Neural progenitor cell (in vitro differentiated cells): ENCODE results near the gene ZMYND8. TPM values are rescaled to one million over a fixed set of nuclear protein-coding genes. Genes with fewer than 3 reads are reported as not detected.

ENCODE experiments used
- DNase-seq: peaks from one replicate; pipeline ENCODE4 v3.0.0-alpha.2; 2016; ENCODE audit warnings: low spot score
- H2AFZ ChIP-seq: fragments of 200-600 bp; sonication (generic); replicated peaks from 2 replicates; pipeline ENCODE4 v1.6.1; 2016; ENCODE audit warnings: antibody characterized with exemption
- H3F3A ChIP-seq: fragments of 200-600 bp; sonication (generic); 2 replicates; pipeline ENCODE4 v1.6.1; 2016; ENCODE audit warnings: antibody characterized with exemption, low read depth
- H3K27ac ChIP-seq: fragments of 200-600 bp; sonication (generic); 2 replicates; pipeline ENCODE4 v1.5.1; 2016; ENCODE audit warnings: mild to moderate bottlenecking
- H3K27me3 ChIP-seq: fragments of 200-600 bp; sonication (generic); 2 replicates; pipeline ENCODE4 v1.6.1; 2016; ENCODE audit warnings: mild to moderate bottlenecking, moderate library complexity
- H3K36me3 ChIP-seq: fragments of 200-600 bp; sonication (generic); 2 replicates; pipeline ENCODE4 v1.5.1; 2016
- H3K4me1 ChIP-seq: fragments of 200-600 bp; sonication (generic); 2 replicates; pipeline ENCODE4 v1.6.1; 2016; ENCODE audit warnings: mixed run types
- H3K4me2 ChIP-seq: fragments of 200-600 bp; sonication (generic); 2 replicates; pipeline ENCODE4 v1.6.1; 2016
- H3K4me3 ChIP-seq: fragments of 200-600 bp; sonication (generic); 2 replicates; pipeline ENCODE4 v1.5.1; 2016
- H3K79me2 ChIP-seq: fragments of 200-600 bp; sonication (generic); 2 replicates; pipeline ENCODE4 v1.6.1; 2016; ENCODE audit warnings: low read depth
- H3K9ac ChIP-seq: fragments of 200-600 bp; sonication (generic); 2 replicates; pipeline ENCODE4 v1.6.1; 2016
- H3K9me3 ChIP-seq: fragments of 200-600 bp; sonication (generic); 2 replicates; pipeline ENCODE4 v1.5.1; 2016; ENCODE audit warnings: low read depth
- H4K20me1 ChIP-seq: fragments of 200-600 bp; sonication (generic); 2 replicates; pipeline ENCODE4 v1.6.1; 2016; ENCODE audit warnings: low read depth
- H3K27ac Mint-ChIP-seq: 3 replicates; pipeline ENCODE4 v1.8.0; 2021; ENCODE audit warnings: mixed read lengths
- H3K27me3 Mint-ChIP-seq: 2 replicates; pipeline ENCODE4 v1.8.0; 2022; ENCODE audit warnings: low read depth, mild to moderate bottlenecking, inconsistent platforms, moderate library complexity, mixed read lengths; ENCODE audit not compliant: insufficient read depth
- H3K36me3 Mint-ChIP-seq: 3 replicates; pipeline ENCODE4 v1.8.0; 2021; ENCODE audit warnings: mixed read lengths
- H3K4me1 Mint-ChIP-seq: 3 replicates; pipeline ENCODE4 v1.8.0; 2021; ENCODE audit warnings: mixed read lengths
- H3K4me3 Mint-ChIP-seq: 3 replicates; pipeline ENCODE4 v1.8.0; 2021; ENCODE audit warnings: mild to moderate bottlenecking, moderate library complexity, mixed read lengths
- H3K9me3 Mint-ChIP-seq: 3 replicates; pipeline ENCODE4 v1.8.0; 2020; ENCODE audit warnings: mixed read lengths
- EZH2 ChIP-seq: fragments of 200-600 bp; sonication (generic); IDR thresholded peaks from 2 replicates; pipeline ENCODE4 v1.6.1; 2017; ENCODE audit warnings: antibody characterized with exemption, mild to moderate bottlenecking, moderate library complexity
- EZH2phosphoT487 ChIP-seq: fragments of 200-600 bp; sonication (generic); IDR thresholded peaks from 2 replicates; pipeline ENCODE4 v1.6.1; 2017; ENCODE audit warnings: antibody characterized with exemption
- total RNA-seq: library from RNA; depleted of rRNA; stranded (reverse); fragments of >200 nt; gene quantifications from 2 replicates; pipeline ENCODE4 v1.2.3, GENCODE V29; 2015; ENCODE audit warnings: low replicate concordance
- TF ChIP-seq, protein P1 (sequence below): fragments of 200-600 bp; sonication (generic); IDR thresholded peaks from 2 replicates; pipeline ENCODE4 v1.5.1; 2017; ENCODE audit warnings: antibody characterized with exemption, mild to moderate bottlenecking

Gene ZMYND8
- total RNA-seq, 1 donor from 2014 or later, result 59.4 TPM

- Mint-ChIP-seq H3K4me1 (peaks cover 36% of the 10 kb centered on the region), H3K4me3 (no peak overlapping the region), H3K27ac (no peak overlapping the region), H3K36me3 (peaks cover 31% of the 10 kb centered on the region), H3K9me3 (no peaks in the 10 kb centered on the region), H3K27me3 (no peaks in the 10 kb centered on the region)
- TF ChIP-seq EZH2phosphoT487 (no peak), EZH2 (no peak)
- TF ChIP-seq, protein P1, sequence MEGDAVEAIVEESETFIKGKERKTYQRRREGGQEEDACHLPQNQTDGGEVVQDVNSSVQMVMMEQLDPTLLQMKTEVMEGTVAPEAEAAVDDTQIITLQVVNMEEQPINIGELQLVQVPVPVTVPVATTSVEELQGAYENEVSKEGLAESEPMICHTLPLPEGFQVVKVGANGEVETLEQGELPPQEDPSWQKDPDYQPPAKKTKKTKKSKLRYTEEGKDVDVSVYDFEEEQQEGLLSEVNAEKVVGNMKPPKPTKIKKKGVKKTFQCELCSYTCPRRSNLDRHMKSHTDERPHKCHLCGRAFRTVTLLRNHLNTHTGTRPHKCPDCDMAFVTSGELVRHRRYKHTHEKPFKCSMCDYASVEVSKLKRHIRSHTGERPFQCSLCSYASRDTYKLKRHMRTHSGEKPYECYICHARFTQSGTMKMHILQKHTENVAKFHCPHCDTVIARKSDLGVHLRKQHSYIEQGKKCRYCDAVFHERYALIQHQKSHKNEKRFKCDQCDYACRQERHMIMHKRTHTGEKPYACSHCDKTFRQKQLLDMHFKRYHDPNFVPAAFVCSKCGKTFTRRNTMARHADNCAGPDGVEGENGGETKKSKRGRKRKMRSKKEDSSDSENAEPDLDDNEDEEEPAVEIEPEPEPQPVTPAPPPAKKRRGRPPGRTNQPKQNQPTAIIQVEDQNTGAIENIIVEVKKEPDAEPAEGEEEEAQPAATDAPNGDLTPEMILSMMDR, result no peak
- Histone ChIP-seq H3K4me2 (no peak overlapping the region), H3K4me1 (no peaks in the 10 kb centered on the region), H3K27ac (peak overlapping the region; percentile 7), H3K27me3 (no peaks in the 10 kb centered on the region), H2AFZ (no peak overlapping the region), H3K36me3 (no peaks in the 10 kb centered on the region), H3K4me3 (no peak overlapping the region), H4K20me1 (peaks cover 83% of the 10 kb centered on the region), H3K79me2 (peaks cover 100% of the 10 kb centered on the region), H3K9ac (no peak overlapping the region), H3F3A (peaks cover 4% of the 10 kb centered on the region), H3K9me3 (no peaks in the 10 kb centered on the region)
- no peak for DNase-seq
Measured at GRCh38 chr20:47330071-47330470, 26.4 kb downstream of the ZMYND8 start.

GRCh38 chr20:47328129-47328528, 28.4 kb downstream of the ZMYND8 start:
- no peaks in the 10 kb centered on the region for H3K9me3 ChIP-seq
- peaks cover 13% of the 10 kb centered on the region for H3F3A ChIP-seq
- H3K9ac ChIP-seq, result no peak overlapping the region
- H3K4me3 ChIP-seq, result no peak overlapping the region
- no peak overlapping the region for H3K27ac ChIP-seq
- Mint-ChIP-seq H3K36me3 (peaks cover 29% of the 10 kb centered on the region), H3K27ac (no peak overlapping the region), H3K4me3 (no peak overlapping the region), H3K4me1 (peaks cover 43% of the 10 kb centered on the region), H3K9me3 (no peaks in the 10 kb centered on the region), H3K27me3 (no peaks in the 10 kb centered on the region)
- H3K4me2 ChIP-seq, result no peak overlapping the region
- H2AFZ ChIP-seq, result no peak overlapping the region
- TF ChIP-seq EZH2, result no peak
- TF ChIP-seq, protein P1, result no peak
- no peak for TF ChIP-seq EZH2phosphoT487
- no peak for DNase-seq
- no peaks in the 10 kb centered on the region for H3K36me3 ChIP-seq
- peaks cover 4% of the 10 kb centered on the region for H3K4me1 ChIP-seq
- H3K27me3 ChIP-seq, result no peaks in the 10 kb centered on the region
- H4K20me1 ChIP-seq, result peaks cover 89% of the 10 kb centered on the region
- peaks cover 100% of the 10 kb centered on the region for H3K79me2 ChIP-seq

DNA sequence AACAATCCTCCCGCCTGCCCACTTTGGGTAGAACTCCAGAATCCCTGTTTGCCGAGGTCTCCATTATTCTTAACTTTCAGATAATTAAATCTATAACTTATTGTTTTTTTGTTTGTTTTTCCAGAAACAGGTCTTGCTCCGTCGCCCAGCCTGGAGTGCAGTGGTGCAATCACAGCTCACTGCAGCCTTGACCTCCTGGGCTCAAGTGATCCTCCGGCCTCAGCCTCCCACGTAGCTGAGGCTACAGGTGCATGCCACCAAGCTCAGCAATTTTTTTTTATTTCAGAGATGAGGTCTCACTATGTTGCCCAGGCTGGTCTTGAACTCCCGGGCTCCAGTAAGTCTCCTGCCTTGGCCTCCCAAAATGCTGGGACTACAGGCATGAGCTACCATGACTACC, 28.8 kb downstream of the ZMYND8 start:
- TF ChIP-seq, protein P1, result no peak
- no peak for TF ChIP-seq EZH2phosphoT487
- no peak for TF ChIP-seq EZH2
- H4K20me1 ChIP-seq, result peaks cover 89% of the 10 kb centered on the region
- no peaks in the 10 kb centered on the region for H3K36me3 ChIP-seq
- Mint-ChIP-seq H3K4me3 (no peak overlapping the region), H3K9me3 (no peaks in the 10 kb centered on the region), H3K36me3 (peaks cover 25% of the 10 kb centered on the region), H3K4me1 (peaks cover 47% of the 10 kb centered on the region), H3K27me3 (no peaks in the 10 kb centered on the region), H3K27ac (no peak overlapping the region)
- H3K27ac ChIP-seq, result no peak overlapping the region
- peaks cover 18% of the 10 kb centered on the region for H3F3A ChIP-seq
- H3K4me1 ChIP-seq, result peaks cover 4% of the 10 kb centered on the region
- H2AFZ ChIP-seq, result no peak overlapping the region
- no peaks in the 10 kb centered on the region for H3K9me3 ChIP-seq
- peaks cover 100% of the 10 kb centered on the region for H3K79me2 ChIP-seq
- H3K4me3 ChIP-seq, result no peak overlapping the region
- no peak overlapping the region for H3K4me2 ChIP-seq
- no peak overlapping the region for H3K9ac ChIP-seq
- no peaks in the 10 kb centered on the region for H3K27me3 ChIP-seq
- DNase-seq, result no peak
